ENCODE data around the gene TMEM179.

TMEM179 gene

GRCh38 chr14:104559028-104559803 is 45.4 kb downstream of the TMEM179 start:
- in situ Hi-C loops (cut with HindIII; ENCODE audit: low sequenced_read_pairs), result no loop called here

DNA sequence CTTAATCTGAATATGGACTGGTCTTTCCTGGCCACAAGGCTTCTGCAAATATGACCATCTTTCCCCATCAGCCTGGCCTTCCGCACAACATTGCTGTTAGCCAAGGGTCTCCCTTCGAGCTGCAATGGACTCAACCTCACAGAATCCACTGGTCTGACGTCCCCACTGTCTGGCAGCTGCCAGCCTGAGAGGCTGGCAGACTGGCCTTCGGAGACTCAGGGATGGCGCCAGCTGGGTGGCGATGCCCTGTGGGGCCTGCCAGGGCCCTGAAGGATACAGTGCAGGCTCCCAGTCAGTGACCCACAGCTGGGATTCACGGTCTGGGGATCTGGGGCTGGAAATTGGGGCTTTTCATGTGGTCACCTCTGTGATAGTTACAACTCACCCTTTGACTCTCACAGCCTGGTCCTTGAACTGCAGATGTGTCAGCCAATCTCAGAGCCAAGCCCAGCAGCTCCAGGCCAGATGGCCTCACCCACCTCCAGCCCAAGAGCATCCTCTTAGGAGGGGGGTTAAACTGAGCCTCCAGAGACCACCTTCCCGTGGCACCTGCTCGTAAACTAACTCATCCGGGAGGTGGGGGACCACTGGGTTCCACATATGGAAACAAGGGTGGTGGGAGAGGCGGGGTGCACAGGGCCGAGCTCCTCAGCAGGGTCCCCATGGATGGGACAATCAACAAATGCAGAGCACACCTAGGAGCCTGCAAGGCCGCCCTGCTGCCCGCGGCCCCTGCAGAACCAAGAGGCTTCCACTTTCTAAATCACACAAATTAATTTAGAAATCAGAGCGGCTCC is 46.1 kb downstream of the TMEM179 start:
- in situ Hi-C loops (cut with HindIII; ENCODE audit: low sequenced_read_pairs), result no loop called here

- in situ Hi-C loops (cut with HindIII; ENCODE audit: low sequenced_read_pairs), result no loop called here
Observed at GRCh38 chr14:104557766-104558165, 46.8 kb downstream of the TMEM179 start.

- in situ Hi-C loops (cut with HindIII; ENCODE audit: low sequenced_read_pairs), result no loop called here
Observed at GRCh38 chr14:104557086-104557485, 47.5 kb downstream of the TMEM179 start.

DNA sequence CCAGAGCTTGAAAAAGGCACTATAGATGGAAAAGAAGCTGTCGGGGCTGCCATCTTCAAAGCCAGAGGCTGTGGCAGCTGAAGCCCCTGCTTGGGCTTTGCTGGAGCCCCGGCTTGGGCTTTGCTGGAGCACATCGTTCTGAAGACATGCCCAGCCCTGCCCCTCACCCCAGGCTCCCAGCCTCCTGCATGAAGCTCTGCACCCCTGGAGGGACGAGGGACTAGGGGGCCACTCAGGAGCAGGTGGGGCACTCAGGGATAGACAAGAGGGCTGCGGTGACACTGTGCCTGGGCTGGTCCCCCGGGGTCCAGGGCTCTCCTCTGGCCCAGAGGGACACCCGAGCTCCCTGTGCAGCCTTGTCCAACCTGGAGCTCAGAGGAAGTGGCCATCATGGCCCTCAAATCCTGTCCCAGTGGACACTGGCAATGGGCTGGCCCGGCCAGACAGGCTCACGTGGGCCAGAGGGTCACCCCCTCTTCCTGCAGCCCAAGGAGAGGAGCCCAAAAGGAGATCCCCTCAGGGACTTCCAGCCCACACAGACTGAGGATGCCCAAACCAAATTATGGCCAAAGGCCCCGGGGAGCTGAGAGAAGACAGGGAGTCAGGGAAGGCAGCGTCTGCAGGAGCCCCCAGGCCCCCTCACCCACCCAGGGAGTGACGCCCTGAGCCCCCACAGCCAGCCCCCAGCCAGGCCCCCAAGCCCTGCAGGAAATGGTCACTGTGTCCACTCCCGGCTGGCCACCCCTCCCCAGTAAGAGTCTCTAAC is 48.1 kb downstream of the TMEM179 start:
- in situ Hi-C loops (cut with HindIII; ENCODE audit: low sequenced_read_pairs), result no loop called here

DNA sequence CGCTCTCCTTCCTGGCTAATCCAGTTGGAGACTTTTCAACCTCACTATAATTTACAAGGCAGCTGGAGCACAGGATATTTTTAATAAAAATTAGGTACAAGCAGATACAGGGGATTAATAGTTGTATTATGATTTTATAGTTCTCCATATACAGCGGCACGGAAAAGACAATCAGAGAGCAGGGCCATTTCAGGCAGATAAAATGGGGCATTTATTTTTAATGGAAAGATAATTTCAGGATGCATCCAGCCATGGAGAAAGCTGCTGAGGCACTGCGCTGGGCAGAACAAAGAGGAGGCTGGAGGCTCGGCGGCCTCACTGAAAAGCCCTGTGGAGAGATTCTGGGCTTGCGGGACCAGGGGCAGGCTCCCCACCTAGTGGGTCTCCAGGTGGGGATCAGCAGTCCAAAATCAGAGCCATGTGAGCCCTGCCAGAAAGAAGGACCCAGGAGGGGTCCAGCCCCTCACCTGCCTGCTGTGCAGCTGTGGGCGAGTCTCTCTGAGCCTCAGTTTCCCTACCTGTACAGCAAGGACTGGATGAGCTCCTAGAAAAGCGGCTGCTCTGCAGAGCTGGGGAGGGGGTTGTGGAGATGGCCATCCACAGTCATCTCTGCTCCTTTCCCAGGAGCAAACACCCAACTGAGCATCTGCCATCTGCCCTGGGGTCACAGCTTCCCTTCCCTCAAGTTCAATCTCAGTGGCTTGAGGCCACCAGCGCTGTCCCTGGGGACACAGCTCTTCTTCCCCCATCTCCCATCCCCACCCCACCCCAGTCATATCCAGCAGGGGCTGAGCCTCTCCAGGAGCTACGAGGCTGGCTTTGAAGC is 48.9 kb downstream of the TMEM179 start:
- in situ Hi-C loops (cut with HindIII; ENCODE audit: low sequenced_read_pairs), result no loop called here

DNA sequence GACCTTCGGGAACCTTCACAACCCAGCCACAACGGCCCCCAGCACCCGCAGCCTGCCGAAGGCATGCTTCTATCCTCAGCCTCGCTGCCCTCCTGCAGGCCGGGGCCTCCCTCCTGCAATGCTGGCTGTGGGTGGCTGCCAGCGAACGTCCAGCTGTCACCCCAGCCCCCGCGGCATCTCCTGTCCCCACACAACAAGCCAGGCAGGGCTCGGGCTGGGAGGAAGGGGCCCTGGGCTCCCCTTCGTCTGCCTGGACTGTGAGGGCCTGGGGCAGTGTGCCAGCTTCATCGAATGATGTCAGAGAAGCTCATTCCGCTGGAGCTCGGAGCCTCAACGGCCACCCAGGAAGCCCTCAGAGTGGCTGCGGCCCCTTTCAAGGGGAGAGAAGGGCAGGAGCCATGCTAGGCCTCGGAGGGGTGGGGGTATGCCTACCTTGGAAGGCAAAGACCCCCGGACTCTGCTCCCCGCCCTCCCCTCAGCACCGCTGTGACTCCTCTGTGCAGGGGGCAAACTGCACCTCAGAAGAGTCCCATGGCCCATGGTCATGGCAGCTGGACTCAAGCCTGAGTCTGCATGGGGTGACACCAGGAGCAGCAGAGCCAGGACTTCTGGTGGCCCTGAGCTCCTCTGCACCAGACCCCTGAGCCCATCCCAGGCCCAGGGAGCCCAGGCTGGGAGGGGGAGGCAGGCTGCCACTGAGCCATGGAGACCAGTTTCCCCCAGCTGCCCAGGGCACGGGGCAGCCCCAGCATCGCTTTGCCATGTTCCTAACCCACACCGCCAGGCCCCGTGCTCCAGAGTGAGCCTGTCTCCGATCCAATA is 49.8 kb downstream of the TMEM179 start:
- in situ Hi-C loops (cut with HindIII; ENCODE audit: low sequenced_read_pairs), result no loop called here

DNA sequence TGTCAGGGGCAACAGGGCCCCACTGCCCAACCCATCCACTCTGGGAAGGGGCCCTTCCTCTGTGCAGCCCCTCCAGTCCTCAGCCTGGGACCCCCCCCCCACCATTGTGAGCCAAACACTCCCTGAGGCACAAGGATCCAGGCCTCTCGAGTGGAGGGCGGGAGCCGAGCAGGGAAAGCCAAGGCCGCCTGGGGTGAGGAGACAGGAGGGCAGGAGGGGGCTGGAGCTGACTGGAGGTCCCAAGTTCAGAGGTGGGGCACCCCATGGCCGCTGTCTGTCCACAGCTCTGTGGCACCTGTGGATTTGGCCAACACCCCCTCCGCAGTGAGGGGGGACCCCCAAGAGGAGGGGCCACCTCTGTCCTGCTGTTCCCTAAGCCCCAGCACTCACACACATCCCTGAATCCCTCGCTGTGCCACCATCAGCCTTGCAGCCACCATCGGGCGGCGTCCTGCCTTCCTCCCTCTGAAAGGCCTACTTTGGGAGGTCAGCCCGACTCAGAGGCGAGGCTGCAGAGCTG is 50.4 kb downstream of the TMEM179 start:
- in situ Hi-C loops (cut with HindIII; ENCODE audit: low sequenced_read_pairs), result no loop called here

- in situ Hi-C loops (cut with HindIII; ENCODE audit: low sequenced_read_pairs), result no loop called here
Observed at GRCh38 chr14:104553166-104554087, 51.1 kb downstream of the TMEM179 start.

DNA sequence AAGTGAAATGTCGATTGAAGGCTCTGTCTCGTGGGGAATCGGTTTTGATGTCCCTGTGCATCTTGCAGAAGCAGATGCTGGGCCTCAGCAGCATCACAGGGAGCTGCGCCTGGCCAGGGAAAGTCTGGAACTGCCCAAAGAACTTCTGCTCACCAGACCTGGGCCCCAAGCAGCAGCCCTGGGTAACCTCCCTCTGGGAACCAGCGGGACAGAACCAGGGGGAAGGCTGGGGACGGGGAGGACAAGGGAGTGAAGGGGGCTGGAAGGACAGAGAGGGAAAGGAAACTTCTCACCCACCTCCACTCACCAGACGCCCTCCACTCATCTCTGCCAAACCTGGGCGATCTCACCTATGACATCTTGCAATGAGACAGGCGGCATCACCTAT is 51.8 kb downstream of the TMEM179 start:
- in situ Hi-C loops (cut with HindIII; ENCODE audit: low sequenced_read_pairs), result no loop called here

DNA sequence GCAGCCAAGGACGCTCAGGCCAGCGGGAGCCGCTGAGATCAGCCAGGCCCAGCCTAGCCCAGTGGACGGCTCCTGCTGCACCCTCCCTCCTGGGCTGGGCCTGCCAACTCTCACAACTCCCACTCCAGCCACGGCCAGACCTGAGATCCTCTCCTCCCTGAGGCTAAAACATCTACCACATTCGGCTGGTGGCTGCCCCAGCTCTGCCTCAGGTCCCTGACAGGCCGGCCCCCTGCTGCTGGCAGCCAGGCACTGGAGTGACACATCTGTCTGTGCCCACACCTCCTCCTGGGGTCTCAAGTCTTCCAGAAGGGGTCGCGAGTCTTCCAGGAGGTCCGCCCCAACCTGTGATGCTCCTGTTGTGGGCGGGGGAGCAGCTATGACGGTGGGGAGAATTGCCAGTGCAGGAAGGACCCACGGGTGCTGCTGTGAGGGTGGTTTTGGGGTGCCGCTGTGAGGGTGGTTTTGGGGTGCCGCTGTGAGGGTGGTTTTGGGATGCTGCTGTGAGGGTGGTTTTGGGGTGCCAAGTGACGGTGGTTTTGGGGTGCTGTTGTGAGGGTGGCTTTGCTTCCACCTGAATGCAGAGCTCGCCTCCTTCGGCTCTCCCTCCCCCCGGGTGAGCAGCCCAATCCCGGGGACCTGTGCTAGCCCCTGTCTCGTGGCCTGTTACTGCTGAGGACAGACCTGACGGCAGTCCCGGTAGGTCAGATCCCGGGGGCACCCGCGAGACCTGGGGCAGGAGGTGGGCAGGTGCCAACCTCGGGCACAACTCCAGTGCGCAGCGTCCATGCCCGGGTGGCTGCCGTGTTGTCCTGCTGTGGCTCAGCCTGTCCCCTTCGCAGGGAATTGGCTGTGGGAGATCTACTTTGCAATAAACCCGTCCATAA is 52.5 kb downstream of the TMEM179 start:
- in situ Hi-C loops (cut with HindIII; ENCODE audit: low sequenced_read_pairs), result no loop called here

GRCh38 chr14:104550861-104551728 is 53.5 kb downstream of the TMEM179 start:
- in situ Hi-C loops (cut with HindIII; ENCODE audit: low sequenced_read_pairs), result no loop called here

DNA sequence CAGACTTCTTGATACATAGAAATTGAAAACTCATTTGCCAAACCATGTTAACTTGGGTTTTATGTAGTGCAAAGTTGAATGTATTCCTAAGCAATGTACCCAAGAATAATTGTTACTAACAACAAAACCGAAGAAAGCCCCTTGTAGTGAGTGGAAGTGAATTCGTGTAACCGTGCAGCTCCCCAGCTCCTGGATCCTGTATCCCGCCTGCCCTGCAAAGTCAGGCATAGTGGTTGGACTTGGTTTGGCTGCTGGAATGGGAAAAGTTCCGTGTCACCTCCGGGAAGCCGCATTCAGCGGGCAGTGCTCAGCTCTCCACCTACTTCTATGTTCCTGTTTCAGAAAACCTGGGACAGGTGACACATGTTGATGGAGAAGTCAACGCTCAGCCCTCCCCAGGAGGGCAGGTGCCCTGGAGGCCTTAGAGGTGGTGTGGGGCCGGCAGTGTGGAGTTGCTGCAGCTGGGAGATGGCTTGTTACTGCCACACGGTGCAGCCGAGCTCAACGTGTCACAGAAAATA is 54.2 kb downstream of the TMEM179 start:
- in situ Hi-C loops (cut with HindIII; ENCODE audit: low sequenced_read_pairs), result no loop called here

DNA sequence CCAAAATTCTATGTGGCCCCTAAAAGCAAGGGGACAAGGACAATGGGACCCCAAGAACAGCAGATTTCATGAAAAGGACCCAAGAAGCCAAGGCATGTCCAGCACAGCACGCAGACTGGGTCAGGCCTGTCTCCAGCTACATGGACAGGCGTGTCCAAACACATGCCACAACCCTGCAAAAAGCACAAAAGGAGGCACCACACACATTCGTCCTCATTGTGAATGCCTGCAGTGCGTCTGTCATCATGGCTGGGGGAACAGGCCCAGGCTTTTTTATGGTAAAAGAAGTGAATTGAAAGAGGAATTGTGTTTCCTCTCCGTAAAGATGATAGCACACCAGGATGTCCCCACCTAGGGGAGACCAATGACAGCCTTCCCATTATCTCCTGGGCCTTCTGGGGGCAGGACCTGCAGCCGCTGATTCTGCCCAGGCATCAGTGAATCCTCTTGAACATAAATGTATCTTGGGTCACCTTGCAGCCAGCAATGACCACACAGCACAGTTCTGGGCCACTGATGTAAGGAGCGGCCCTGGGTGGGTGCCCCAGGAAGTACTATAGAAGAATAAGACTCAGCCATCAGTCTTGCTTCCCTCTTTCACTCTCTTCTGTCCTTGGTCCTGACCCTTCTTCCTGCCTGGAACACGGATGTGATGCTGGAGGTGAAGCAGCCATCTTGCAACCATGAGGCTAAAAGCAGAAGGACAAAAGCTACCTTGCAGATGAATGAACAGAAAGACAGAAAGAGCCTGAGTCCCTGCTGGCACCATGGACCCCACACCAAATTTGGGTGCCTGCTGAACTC is 54.8 kb downstream of the TMEM179 start:
- in situ Hi-C loops (cut with HindIII; ENCODE audit: low sequenced_read_pairs), result loop anchor here (25.0 kb wide), 1 partner anchor 212 kb away; no protein-coding TSS in a partner anchor

DNA sequence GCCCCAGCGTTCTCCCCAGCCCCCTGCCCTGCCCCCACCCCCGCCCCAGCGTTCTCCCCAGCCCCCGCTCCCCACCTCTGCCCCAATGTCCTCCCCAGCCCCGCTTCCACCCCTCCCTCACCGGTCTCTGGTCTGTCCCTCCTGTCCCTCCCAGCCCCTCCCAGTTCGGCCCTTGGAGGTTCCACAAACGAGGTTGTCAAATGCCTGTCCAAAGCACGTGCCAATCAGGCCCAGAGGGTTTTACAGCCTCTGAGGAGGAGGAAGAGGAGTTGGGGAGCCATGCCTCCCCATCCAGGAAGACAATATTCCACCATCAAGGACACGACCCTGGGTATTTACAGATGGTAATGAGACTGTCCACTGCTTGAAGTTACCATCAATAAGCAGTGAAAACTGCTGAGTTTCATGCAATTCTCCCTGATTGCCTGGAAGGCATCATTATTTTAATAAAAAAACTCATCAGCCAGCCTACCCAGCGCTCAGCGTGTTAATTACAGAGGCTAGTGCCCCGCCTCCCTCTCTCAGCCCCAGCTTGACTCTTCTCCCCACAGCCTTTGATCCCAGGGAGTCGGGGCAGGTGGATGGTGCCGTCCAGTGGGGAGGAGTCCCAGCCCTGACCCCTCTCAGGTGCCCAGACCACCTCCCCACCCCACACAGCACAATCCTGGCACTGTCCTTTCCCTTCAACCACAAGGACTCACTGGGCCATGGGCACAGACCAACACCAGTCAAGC is 55.6 kb downstream of the TMEM179 start:
- in situ Hi-C loops (cut with HindIII; ENCODE audit: low sequenced_read_pairs), result loop anchor here (25.0 kb wide), 1 partner anchor 212 kb away; no protein-coding TSS in a partner anchor

Measured in DLD1 (cell line).